Hepatocyte (in vitro differentiated cells): ENCODE measurements around the gene IL17RE.

Experiments used
- CTCF ChIP-seq: fragments of 200-600 bp; sonication (generic); IDR thresholded peaks from 2 replicates; pipeline ENCODE4 v1.5.1; 2016; ENCODE audit warnings: antibody characterized with exemption, mild to moderate bottlenecking; ENCODE audit not compliant: poor library complexity
- EZH2 ChIP-seq: fragments of 200-600 bp; sonication (generic); IDR thresholded peaks from 2 replicates; pipeline ENCODE4 v1.6.1; 2016; ENCODE audit warnings: antibody characterized with exemption, mild to moderate bottlenecking, borderline replicate concordance
- EZH2phosphoT487 ChIP-seq: fragments of 200-600 bp; sonication (generic); IDR thresholded peaks from one replicate; pipeline ENCODE4 v1.6.1; 2018; ENCODE audit warnings: antibody characterized with exemption, mild to moderate bottlenecking, low read depth, moderate library complexity; ENCODE audit not compliant: unreplicated experiment, severe bottlenecking

GRCh38 chr3:9928158-9928557, 25.5 kb downstream of the IL17RE start:
- no peak for TF ChIP-seq CTCF
- no peak for TF ChIP-seq EZH2
- no peak for TF ChIP-seq EZH2phosphoT487
